Measurements from ENCODE around the gene DUSP2. TPM values are rescaled to one million over a fixed set of nuclear protein-coding genes. Genes with fewer than 3 reads are reported as not detected.
"Not testable (repeated sequence)": the region's sequence is repeated elsewhere in the genome, so short reads cannot be mapped to it uniquely, and the experiment has no call there.

DUSP2 gene
- total RNA-seq, 1 donor from 2014 or later: 1.1 TPM

- H3K27me3 Mint-ChIP-seq (ENCODE audit: low read depth): no peaks in the 10 kb centered on the region
- no peaks in the 10 kb centered on the region for H3K9me3 Mint-ChIP-seq
- H3K36me3 Mint-ChIP-seq (ENCODE audit: low read depth): no peaks in the 10 kb centered on the region
- no peak overlapping the region for H3K27ac Mint-ChIP-seq (ENCODE audit: unreplicated experiment)
- H3K4me1 Mint-ChIP-seq: peaks cover 10% of the 10 kb centered on the region
- H3K4me3 Mint-ChIP-seq: no peak overlapping the region
- no peak for TF ChIP-seq CTCF (conservative IDR thresholded peaks at IDR 0.05)
- no peak for DNase-seq (ENCODE audit: low read depth, low spot score)
Observed at GRCh38 chr2:96167407-96168013, 22.3 kb upstream of the DUSP2 start.

GRCh38 chr2:96164459-96165184 is 19.4 kb upstream of the DUSP2 start:
- H3K27me3 Mint-ChIP-seq (ENCODE audit: low read depth): no peaks in the 10 kb centered on the region
- H3K4me3 Mint-ChIP-seq: no peak overlapping the region
- peaks cover 6% of the 10 kb centered on the region for H3K9me3 Mint-ChIP-seq
- DNase-seq (ENCODE audit: low read depth, low spot score): no peak
- H3K27ac Mint-ChIP-seq (ENCODE audit: unreplicated experiment): peak overlapping the region; percentile 43
- H3K4me1 Mint-ChIP-seq: peaks cover 10% of the 10 kb centered on the region
- no peak for TF ChIP-seq CTCF (conservative IDR thresholded peaks at IDR 0.05)
- H3K36me3 Mint-ChIP-seq (ENCODE audit: low read depth): no peaks in the 10 kb centered on the region

- no peak for TF ChIP-seq CTCF (conservative IDR thresholded peaks at IDR 0.05)
- H3K27ac Mint-ChIP-seq (ENCODE audit: unreplicated experiment): no peak overlapping the region
- H3K4me3 Mint-ChIP-seq: no peak overlapping the region
- no peaks in the 10 kb centered on the region for H3K27me3 Mint-ChIP-seq (ENCODE audit: low read depth)
- DNase-seq (ENCODE audit: low read depth, low spot score): no peak
- H3K36me3 Mint-ChIP-seq (ENCODE audit: low read depth): no peaks in the 10 kb centered on the region
- peaks cover 6% of the 10 kb centered on the region for H3K9me3 Mint-ChIP-seq
- peaks cover 10% of the 10 kb centered on the region for H3K4me1 Mint-ChIP-seq
Observed at GRCh38 chr2:96163768-96164429, 18.7 kb upstream of the DUSP2 start.

GRCh38 chr2:96163415-96163767 is 18.2 kb upstream of the DUSP2 start:
- no peak for DNase-seq (ENCODE audit: low read depth, low spot score)
- no peaks in the 10 kb centered on the region for H3K27me3 Mint-ChIP-seq (ENCODE audit: low read depth)
- no peaks in the 10 kb centered on the region for H3K36me3 Mint-ChIP-seq (ENCODE audit: low read depth)
- H3K27ac Mint-ChIP-seq (ENCODE audit: unreplicated experiment): no peak overlapping the region
- no peak overlapping the region for H3K4me3 Mint-ChIP-seq
- no peak for TF ChIP-seq CTCF (conservative IDR thresholded peaks at IDR 0.05)
- peaks cover 6% of the 10 kb centered on the region for H3K9me3 Mint-ChIP-seq
- peaks cover 10% of the 10 kb centered on the region for H3K4me1 Mint-ChIP-seq

- Mint-ChIP-seq H3K27ac (ENCODE audit: unreplicated experiment) (no peak overlapping the region), H3K4me3 (no peak overlapping the region)
- DNase-seq (ENCODE audit: low read depth, low spot score): no peak
Observed at GRCh38 chr2:96161898-96162297, 16.7 kb upstream of the DUSP2 start.

GRCh38 chr2:96160366-96160765 is 15.1 kb upstream of the DUSP2 start:
- not testable (repeated sequence) for H3K9me3 Mint-ChIP-seq; H3K27ac Mint-ChIP-seq (ENCODE audit: unreplicated experiment)

More at GRCh38 chr2:96161898-96162297, 16.7 kb upstream of the DUSP2 start:
- no peaks in the 10 kb centered on the region for H3K36me3 Mint-ChIP-seq (ENCODE audit: low read depth)
- H3K9me3 Mint-ChIP-seq: peaks cover 6% of the 10 kb centered on the region
- no peak for TF ChIP-seq CTCF (conservative IDR thresholded peaks at IDR 0.05)
- H3K4me1 Mint-ChIP-seq: peaks cover 10% of the 10 kb centered on the region
- no peaks in the 10 kb centered on the region for H3K27me3 Mint-ChIP-seq (ENCODE audit: low read depth)

More at GRCh38 chr2:96160366-96160765, 15.1 kb upstream of the DUSP2 start:
- H3K27me3 Mint-ChIP-seq (ENCODE audit: low read depth); H3K4me3 Mint-ChIP-seq; DNase-seq (ENCODE audit: low read depth, low spot score); H3K36me3 Mint-ChIP-seq (ENCODE audit: low read depth): not testable (repeated sequence)
- H3K4me1 Mint-ChIP-seq: peaks cover 10% of the 10 kb centered on the region

Measured in neural crest cell (in vitro differentiated cells).